Tibial nerve (tissue), 4 donors: ENCODE data around the gene STUM. TPM values are rescaled to one million over a fixed set of nuclear protein-coding genes. Genes with fewer than 3 reads are reported as not detected.
"Not testable (repeated sequence)": the region's sequence is repeated elsewhere in the genome, so short reads cannot be mapped to it uniquely, and the experiment has no call there.

Experiments used
- DNase-seq, 2 donors: peaks; one replicate each; pipeline ENCODE4 v3.0.0-alpha.2; 2019; ENCODE audit warnings: low spot score in 2 of 2
- H3K27ac ChIP-seq, 4 donors: fragments of 200-600 bp; sonication (generic) in 3 of 4; one replicate each; pipeline ENCODE4 v1.5.1; 2017 to 2019; ENCODE audit warnings: mild to moderate bottlenecking in 1 of 4
- H3K27me3 ChIP-seq, 2 donors: fragments of 200-600 bp; sonication (generic) in 1 of 2; one replicate each; pipeline versions ENCODE4 v1.5.1 to v1.6.0; 2017 to 2019
- H3K36me3 ChIP-seq, 3 donors: fragments of 200-600 bp; sonication (generic); one replicate each; pipeline ENCODE4 v1.5.1; 2018 to 2019
- H3K4me1 ChIP-seq, 4 donors: fragments of 200-600 bp; sonication (generic) in 3 of 4; one replicate each; pipeline ENCODE4 v1.5.1; 2017 to 2019
- H3K4me3 ChIP-seq, 4 donors: fragments of 200-600 bp; sonication (generic) in 3 of 4; one replicate each; pipeline ENCODE4 v1.5.1; 2017 to 2019; ENCODE audit warnings: mild to moderate bottlenecking in 1 of 4, moderate library complexity in 1 of 4
- H3K9me3 ChIP-seq, 4 donors: fragments of 200-600 bp; sonication (generic) in 3 of 4; one replicate each; pipeline ENCODE4 v1.5.1; 2017 to 2019
- CTCF ChIP-seq, 5 experiments: fragments of 200-600 bp in 3 of 5; fragments of 450-650 bp in 2 of 5; sonication (generic) in 3 of 5; IDR thresholded peaks; one replicate each; pipeline ENCODE4 v1.5.1; 2016 to 2019; ENCODE audit warnings: antibody characterized with exemption in 5 of 5, mild to moderate bottlenecking in 3 of 5, moderate library complexity in 2 of 5
- EP300 ChIP-seq, 2 donors: sonication (generic); formaldehyde crosslinking; IDR thresholded peaks; one replicate each; pipeline ENCODE4 v1.6.1; 2017; ENCODE audit warnings: antibody characterized with exemption in 2 of 2, mild to moderate bottlenecking in 1 of 2
- POLR2A ChIP-seq, 2 donors: fragments of 450-650 bp; IDR thresholded peaks; one replicate each; pipeline ENCODE4 v1.6.1; 2017; ENCODE audit warnings: antibody characterized with exemption in 2 of 2, mild to moderate bottlenecking in 2 of 2, moderate library complexity in 2 of 2
- WGBS, 2 donors: methylation state at CpG; one replicate each; pipeline ENCODE4 v1.1.5; 2018; 5-methylcytosine and 5-hydroxymethylcytosine counted together
- total RNA-seq, 4 donors: library from RNA; depleted of rRNA; stranded (reverse); fragments of >200 nt; gene quantifications; one replicate each; pipeline ENCODE4 v1.1.0, GENCODE V29; 2016

The STUM gene
- total RNA-seq, 4 donors from 2014 or later = 4.8 to 7.5 (median 6.9) TPM

- Histone ChIP-seq H3K27me3 (no peaks in the 10 kb centered on the region), H3K4me3 (no peak overlapping the region), H3K4me1 (peaks cover 0 to 16% (median 11%) of the 10 kb centered on the region in 4 donors), H3K36me3 (no peaks in the 10 kb centered on the region), H3K27ac (no peak overlapping the region), H3K9me3 (no peaks in the 10 kb centered on the region)
- 88 to 94% methylated on average over 5 of the region's 5 CpGs for WGBS, 2 donors
- no peak for TF ChIP-seq EP300 (IDR thresholded peaks at IDR 0.05)
- TF ChIP-seq CTCF (IDR thresholded peaks at IDR 0.05) = no peak
- no peak for TF ChIP-seq POLR2A (IDR thresholded peaks at IDR 0.05)
- no peak for DNase-seq
Observed at GRCh38 chr1:226597616-226598454, 49.3 kb downstream of the STUM start.

DNA sequence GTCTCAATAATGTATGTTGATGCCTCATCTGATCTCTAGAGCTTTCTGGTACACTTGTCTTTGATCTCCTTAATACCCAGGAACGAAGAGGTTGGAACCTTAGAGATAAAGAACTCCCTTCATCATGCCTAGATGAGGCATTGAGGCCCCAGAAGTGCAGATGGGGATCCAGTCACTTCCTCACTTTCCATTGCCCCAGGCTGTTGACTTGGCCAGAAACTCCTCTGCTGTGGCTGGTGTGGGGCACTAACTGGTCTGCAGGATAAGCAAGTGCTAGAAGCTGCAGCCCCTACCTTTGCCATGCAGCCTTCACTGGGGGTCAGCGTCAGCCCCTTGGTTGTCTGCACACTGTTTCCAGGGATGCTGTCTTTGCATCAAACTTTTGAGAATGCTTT lies 49.9 kb downstream of the STUM start:
- WGBS, 2 donors = 92 to 98% methylated on average over 2 of the region's 2 CpGs
- no peak for DNase-seq
- TF ChIP-seq CTCF (IDR thresholded peaks at IDR 0.05) = no peak
- no peak for TF ChIP-seq POLR2A (IDR thresholded peaks at IDR 0.05)
- no peak for TF ChIP-seq EP300 (IDR thresholded peaks at IDR 0.05)

DNA sequence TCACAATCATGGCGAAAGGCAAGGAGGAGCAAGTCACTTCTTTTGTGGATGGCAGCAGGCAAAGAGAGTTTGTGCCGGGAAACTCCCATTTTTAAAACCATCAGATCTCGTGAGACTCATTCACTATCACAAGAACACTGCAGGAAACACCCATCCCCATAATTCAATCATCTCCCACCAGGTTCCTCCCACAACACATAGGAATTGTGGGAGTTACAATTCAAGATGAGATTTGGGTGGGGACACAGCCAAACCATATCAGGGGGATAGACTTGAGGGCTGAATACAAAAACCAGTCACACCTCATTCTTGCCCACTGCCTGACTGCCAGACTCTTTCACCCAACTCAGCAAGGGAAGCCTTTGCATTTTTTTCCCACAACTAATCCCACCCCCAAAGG lies 50.4 kb downstream of the STUM start:
- DNase-seq = not testable (repeated sequence)
- peaks cover 0 to 26% (median 18%) of the 10 kb centered on the region in 4 donors for H3K4me1 ChIP-seq
- WGBS, 2 donors = 94 to 98% methylated on average over 3 of the region's 3 CpGs

More for the DNA sequence above, 49.9 kb downstream of the STUM start:
- no peaks in the 10 kb centered on the region for H3K36me3 ChIP-seq
- peaks cover 0 to 21% (median 13%) of the 10 kb centered on the region in 4 donors for H3K4me1 ChIP-seq
- no peak overlapping the region for H3K27ac ChIP-seq
- no peak overlapping the region for H3K4me3 ChIP-seq
- no peaks in the 10 kb centered on the region for H3K27me3 ChIP-seq
- no peaks in the 10 kb centered on the region for H3K9me3 ChIP-seq

DNA sequence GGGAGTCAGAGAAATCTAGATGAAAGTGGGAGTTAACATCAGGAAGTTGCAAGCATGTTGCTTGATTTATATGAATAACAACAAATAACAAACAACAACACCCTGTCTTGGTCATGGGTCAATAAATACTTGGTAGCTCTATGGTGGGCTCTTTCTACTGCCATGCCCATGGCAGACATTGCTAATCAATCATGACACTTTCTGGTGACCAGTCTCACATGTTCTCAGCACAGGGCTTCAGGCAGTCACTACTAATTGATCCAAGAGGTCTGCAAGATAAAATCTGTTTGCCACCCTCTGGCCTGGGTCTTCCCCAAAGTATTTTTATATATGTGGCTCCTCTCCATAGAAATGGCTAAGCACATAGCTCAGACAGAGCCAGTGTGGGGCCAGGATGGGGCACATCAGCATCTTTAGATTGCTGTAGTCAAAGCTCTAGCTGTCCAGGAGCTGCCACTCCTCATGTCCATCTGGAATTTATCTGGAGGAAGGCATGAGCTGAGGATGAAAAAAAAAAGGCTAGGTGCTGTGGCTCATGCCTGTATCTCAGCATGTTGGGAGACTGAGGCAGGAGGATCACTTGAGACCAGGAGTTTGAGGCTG lies 51.2 kb downstream of the STUM start:
- no peaks in the 10 kb centered on the region for H3K9me3 ChIP-seq
- H3K27ac ChIP-seq = peak overlapping the region in 1 of 4 donors; percentile 98
- no peaks in the 10 kb centered on the region for H3K27me3 ChIP-seq
- TF ChIP-seq EP300 (IDR thresholded peaks at IDR 0.05) (no peak), POLR2A (IDR thresholded peaks at IDR 0.05) (no peak), CTCF (IDR thresholded peaks at IDR 0.05) (no peak)
- H3K4me3 ChIP-seq = no peak overlapping the region
- DNase-seq = no peak
- peaks cover 0 to 34% (median 26%) of the 10 kb centered on the region in 4 donors for H3K4me1 ChIP-seq
- no peaks in the 10 kb centered on the region for H3K36me3 ChIP-seq

More for the DNA sequence above, 50.4 kb downstream of the STUM start:
- H3K9me3 ChIP-seq, H3K27ac ChIP-seq, H3K4me3 ChIP-seq, H3K36me3 ChIP-seq, H3K27me3 ChIP-seq: not testable (repeated sequence)

GRCh38 chr1:226600254-226600653 lies 51.7 kb downstream of the STUM start:
- no peaks in the 10 kb centered on the region for H3K36me3 ChIP-seq
- no peak overlapping the region for H3K4me3 ChIP-seq
- H3K9me3 ChIP-seq = no peaks in the 10 kb centered on the region
- no peak for DNase-seq
- no peaks in the 10 kb centered on the region for H3K27me3 ChIP-seq
- TF ChIP-seq EP300 (IDR thresholded peaks at IDR 0.05) (no peak), POLR2A (IDR thresholded peaks at IDR 0.05) (no peak), CTCF (IDR thresholded peaks at IDR 0.05) (no peak)
- peaks cover 0 to 39% (median 31%) of the 10 kb centered on the region in 4 donors for H3K4me1 ChIP-seq
- WGBS, 2 donors = 79 to 82% methylated on average over 4 of the region's 4 CpGs
- H3K27ac ChIP-seq = peak overlapping the region in 2 of 4 donors; percentile 92 to 98
